ENCODE results near the gene DGUOK.

DNA sequence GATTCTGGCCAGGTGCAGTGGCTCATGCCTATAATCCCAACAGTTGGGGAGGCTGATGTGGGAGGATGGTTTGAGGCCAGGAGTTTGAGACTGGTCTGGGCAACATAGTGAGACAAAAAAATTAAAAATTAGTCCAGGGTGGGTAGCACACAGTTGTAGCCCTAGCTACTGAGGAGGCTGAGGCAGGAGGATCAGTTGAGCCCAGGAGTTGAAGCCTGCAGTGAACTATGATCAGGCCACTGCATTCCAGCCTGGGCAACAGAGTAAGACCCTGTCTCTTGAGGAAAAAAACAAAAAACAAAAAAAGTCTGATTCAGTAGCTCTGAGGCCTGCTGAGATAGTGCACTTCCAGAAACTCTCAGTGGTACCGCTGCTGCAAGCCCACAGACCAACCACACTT is 50.1 kb downstream of the DGUOK start:
- TF ChIP-seq, protein P1, sequence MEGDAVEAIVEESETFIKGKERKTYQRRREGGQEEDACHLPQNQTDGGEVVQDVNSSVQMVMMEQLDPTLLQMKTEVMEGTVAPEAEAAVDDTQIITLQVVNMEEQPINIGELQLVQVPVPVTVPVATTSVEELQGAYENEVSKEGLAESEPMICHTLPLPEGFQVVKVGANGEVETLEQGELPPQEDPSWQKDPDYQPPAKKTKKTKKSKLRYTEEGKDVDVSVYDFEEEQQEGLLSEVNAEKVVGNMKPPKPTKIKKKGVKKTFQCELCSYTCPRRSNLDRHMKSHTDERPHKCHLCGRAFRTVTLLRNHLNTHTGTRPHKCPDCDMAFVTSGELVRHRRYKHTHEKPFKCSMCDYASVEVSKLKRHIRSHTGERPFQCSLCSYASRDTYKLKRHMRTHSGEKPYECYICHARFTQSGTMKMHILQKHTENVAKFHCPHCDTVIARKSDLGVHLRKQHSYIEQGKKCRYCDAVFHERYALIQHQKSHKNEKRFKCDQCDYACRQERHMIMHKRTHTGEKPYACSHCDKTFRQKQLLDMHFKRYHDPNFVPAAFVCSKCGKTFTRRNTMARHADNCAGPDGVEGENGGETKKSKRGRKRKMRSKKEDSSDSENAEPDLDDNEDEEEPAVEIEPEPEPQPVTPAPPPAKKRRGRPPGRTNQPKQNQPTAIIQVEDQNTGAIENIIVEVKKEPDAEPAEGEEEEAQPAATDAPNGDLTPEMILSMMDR (IDR thresholded peaks at IDR 0.05) = no peak
- no peak for TF ChIP-seq SIN3A (IDR thresholded peaks at IDR 0.05; ENCODE audit: borderline replicate concordance, insufficient read depth, low read depth, low read length)
- TF ChIP-seq POLR2AphosphoS5 (IDR thresholded peaks at IDR 0.05; ENCODE audit: low read depth, low read length) = no peak
